Activated CD8-positive, alpha-beta memory T cell treated with anti-CD3 and anti-CD28 coated beads, Interleukin-2, amount 50 U/mL, for 4 hours (primary cell): ENCODE measurements around the gene TBC1D16.
A peak's percentile ranks its signal among the peaks of the same experiment; 100 is the strongest.

ENCODE experiments used
- DNase-seq: peaks from one replicate; pipeline ENCODE4 v3.0.0-alpha.2; 2020

Gene TBC1D16

DNA sequence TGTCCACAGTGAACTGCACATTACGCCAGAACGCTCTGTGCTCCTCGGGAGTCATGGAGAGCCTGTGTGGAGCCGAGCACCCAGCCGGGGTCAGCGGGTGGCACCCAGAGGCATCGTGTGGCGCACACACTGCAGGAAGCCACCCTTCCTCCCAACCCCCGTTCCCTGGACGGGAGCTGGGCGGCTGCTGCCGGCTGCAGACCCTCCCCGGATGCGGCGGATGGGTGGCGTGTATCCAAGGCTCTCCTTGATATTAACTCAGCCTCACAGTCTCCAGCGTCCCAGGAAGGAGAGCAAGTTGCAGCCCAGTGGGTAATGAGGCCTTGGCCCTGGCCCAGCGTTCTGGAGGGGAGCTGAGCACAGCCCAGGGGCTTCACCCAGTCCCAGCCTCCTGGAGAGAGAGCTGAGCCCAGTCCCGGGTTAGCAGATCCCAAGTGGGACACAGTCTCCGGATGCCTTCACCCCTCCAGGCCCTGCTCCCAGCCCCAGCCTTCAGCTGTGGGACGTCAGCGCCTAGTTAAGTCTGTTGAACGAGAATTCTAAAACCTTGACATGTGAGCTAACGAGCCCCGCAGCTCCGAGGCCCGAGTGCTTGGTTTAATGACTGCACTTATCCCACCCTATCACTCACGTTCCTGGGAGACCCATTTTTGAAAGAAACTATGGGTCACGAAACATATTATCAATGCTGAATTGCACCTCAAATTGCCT is 86.6 kb downstream of the TBC1D16 start:
- DNase-seq: no peak

DNA sequence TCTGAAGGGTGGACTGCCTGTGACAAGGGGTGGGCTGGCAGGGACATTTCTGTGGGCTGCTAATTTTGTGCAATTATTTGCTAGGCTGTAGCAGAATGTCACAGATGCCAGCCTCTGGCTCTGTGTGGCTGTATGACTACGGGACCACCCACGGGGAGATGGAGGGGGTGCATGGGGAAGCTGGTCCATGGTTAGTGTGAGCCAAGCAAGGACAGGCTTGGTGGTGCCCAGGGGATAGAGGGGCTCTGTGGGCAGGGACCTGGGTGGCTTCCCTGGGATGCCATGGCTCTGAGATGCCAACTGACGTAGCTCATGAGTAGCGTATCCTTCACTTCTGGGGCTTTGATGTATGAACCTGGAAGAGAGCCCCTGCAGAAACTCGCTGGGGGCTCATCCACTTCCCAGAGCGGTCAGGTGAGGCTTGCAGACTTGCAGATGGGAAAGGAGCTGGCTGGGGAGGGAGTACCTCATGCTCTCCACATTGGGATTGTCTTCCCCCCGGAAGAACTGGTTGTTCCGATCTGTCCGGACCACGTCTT is 87.2 kb downstream of the TBC1D16 start:
- no peak for DNase-seq

DNA sequence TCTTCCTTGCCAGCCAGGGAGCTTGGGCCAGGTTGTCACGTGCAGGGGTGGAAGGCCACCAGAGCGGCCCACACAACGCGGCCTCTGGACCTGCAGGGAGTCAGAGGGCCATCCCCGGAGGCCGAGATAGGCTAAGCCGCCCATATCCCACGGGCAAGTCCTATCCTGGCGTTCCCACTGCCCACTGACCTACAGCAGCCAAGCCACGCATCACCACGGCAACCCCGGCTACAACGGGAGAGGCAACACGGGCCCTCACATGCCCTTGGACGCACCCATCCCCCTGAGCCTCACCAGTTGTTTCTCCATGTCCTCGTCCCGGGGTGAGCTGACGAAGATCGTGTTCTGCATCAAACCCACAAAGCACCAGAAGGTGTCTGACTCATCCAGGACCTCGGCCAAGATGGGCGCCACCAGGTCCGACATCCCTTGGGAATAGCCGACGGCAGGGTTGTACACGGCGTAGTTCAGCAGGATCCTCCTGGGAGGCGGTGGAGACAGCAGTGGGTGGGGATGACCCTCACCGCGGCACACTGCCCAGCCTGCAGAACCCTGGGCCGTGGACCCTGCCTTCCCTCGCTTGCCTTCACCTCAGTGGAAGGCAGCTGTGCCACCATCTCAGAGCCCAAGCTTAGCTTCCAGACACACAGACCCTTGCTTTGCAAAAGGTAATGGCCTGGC is 88.2 kb downstream of the TBC1D16 start:
- no peak for DNase-seq

DNA sequence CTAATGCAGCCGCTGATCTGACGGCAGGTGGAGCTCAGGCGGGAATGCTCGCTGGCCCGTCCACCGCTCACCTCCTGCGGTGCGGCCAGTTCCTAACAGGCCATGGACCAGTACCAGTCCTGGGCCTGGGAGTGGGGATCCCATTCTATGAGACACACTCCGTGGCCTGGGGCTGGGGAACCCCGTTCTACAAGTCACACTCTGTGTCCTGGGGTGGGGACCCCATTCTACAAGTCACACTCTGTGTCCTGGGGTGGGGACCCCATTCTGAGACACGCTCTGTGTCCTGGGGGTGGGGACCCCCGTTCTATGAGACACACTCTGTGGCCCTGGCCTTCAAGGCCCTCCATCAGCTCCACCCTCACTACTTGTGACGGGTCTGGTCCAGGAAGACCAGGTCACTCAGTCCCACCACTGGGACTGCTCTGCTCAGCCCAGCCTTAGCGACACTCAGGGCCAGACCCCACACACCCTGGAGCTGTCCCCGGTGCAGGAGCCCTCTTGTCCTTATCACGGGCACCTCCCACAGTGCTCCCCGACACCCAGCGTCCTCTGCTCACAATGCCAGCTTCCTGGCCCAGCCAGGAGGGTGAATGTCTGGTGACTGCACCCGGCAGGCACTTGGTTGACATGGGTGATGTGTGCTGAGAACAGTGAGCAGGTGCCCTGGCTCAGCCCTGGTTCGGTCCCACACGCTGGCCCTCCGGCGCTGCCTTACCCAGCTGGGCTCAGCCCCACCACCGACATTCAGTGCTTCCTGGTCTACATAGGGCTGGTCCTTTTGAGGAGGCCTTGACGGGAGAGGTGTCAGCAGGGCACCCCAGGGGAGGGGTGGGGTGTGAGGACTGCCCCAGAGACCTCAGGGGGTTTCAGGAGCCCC is 89.1 kb downstream of the TBC1D16 start:
- DNase-seq: peak; percentile 13

DNA sequence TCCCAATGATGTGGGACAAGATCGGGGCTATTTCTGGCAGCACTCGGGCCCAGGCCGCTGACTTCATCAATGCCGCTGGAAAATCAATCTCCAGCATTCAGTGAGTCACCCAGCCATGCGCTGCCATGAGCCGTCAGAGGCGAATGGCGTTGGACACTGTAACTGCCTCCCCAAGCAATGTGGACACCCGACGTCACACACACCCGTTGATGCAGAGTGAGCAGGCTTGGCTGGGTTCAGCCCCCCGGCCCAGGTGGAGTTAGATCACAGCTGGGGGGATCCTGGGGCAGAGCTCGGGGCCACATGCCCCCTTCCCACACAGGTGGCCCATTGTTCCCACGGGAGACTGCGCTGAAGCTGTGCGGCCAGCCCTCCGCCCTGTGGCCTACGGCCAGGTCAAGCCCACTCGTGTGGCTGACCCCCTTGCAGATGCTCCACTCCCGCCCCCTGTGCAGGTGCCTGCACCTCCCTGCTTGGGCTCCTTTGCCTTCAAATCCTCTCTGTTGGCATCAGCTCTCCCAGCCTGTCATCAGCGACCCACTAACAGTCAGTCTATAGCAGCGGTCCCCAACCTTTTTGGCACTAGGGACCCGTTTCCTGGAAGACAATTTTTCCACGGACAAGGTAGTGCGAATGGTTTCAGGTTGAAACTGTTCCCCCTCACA is 89.9 kb downstream of the TBC1D16 start:
- peak; percentile 12 for DNase-seq

DNA sequence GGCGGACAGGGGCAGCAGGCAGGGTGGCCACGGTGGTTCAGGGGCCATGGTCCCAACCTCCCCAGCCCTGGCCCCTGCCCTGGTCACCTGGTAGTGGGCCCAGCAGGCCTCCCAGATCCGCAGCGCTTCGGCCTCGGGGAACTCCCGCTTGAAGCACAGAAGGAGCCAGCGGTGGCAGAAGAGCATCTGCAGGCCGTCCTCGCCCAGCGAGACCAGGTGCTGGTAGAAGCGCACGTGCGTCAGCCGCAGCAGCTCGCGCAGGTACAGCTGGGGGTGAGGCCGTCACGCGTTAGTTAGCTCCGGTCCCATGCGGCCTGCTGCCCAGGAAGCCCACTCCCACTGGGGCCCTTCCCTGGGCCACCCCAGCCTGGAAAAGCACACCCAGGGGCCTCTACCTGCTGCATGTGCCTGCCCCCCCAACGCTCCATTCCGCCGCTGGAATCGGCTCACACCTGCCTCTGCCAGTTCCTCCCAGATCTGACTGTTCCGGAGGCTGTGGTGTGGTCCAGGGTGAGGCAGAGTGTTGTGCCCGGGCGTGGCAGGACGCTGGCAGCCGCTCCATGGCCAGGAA is 90.8 kb downstream of the TBC1D16 start:
- DNase-seq: peak; percentile 12

DNA sequence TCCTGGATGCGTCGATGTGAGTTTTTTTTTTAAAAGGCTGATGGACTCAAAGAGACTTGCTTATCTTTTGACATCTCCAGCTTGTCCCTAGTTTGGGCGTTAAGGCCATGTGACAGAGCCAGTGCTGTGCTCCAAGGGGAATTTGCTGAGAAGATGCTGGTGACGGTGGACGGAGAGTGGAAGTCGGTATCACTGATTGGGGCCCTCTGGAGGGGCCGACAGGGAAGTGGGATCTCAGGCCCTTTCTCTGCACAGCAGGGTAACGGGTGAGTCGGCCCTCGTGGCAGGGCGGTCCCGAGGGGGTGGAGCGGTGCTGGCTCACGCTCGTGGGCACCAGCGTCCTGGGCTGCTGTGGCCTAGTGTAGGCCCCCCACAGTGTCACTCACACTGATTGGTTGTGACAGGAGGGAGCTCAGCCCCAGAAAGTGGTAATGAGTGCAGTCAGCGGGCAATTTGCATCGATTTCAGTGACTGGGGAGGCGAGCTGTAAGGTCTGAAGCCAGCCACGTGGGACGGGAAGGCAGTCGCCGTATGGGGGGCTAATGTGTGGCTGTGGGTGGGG is 91.3 kb downstream of the TBC1D16 start:
- DNase-seq: no peak

DNA sequence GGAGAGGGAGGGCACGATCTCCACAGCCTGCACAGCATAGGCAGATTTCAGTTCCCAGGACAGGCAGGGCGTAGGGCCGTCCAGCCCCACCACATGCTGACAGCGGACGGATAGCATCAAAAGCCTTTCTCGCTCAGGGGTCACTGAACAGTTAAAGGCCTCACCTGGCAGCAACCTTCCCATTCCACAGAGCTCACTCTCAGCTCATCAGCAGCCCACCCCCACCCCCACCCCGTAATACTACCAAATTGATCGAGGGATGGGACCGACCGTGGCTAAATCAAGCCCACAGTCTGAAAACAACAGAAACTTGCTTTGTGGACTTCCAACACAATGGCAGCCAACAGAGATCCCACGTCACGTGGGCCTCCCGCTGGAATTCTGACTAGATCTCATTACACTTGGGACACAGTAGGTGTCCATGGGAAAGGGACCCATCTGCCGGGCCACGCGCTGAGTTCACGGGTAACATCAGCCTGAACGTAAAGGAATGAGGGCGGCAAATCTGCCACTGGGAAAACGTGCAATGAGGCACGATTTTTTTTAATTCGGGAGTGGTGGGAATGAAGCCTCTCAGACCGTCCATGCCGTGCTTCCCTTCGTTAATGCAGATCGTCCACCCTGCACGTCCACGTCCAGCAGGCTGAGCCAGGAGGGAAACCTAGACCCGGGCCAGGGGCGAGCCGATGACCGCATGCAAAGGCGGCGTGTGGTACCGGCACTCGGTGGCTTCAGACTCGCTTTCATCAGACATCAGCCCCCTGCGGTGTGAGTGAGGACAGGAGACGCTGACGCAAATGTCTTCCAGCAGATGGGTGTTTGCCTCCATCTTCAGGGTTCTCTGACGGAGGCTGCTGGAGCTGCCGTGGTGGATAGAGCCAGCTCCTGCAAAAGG is 92.1 kb downstream of the TBC1D16 start:
- peak; percentile 12 for DNase-seq

DNA sequence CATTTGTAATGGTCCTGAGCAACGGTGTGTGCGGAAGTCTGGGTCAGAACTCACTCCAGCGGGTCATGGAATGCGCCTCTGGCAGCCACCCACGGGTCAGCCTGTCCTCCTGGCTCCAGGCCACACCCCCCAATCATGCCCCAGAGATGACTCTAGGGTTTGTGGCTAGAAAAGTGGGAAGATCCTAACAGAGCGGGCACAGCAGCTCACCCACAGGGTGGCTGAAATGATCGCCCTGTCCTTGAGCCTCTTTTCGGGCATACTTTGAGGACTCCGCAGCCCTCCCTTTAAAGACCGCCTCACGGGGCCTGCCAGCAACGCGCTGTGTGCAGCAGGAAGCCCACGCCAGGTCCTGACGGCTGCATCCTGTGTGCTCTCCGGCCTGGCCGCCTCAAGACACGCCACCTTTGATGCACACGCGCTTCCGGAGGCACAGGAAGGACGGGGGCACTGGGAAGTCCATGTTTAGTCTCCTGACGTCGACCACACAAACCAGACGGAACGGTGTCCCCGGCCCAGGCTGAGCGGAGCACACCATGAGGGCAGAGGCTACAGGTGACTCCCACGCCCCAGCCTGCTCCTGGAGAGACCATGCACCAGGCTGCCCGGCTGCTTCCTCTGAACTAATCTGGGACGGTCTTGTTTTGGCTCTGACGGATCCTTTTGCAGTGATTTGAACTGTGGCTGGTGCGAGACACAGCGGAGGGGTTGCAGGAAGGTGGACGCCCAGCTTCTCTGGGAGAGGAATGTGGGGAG is 92.9 kb downstream of the TBC1D16 start:
- DNase-seq: peak; percentile 14

DNA sequence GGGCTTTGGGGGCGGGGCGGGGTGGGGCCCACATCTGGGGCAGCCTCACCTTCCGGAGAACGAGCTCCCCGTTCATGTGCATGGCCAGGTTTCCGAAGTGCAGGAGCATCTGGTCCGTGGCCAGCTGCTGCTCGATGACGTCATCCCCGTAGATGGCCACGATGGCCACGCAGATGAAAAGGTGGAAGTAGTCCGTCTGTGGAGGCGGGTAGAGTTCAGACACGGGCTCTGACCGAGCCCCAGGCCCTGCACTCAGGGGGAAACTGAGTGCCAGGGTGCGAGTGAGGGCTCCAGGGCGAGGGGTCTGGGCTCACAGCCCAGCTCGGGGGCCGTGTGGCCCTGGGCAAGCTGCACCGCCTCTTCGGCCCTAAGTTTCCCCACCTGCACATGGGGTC is 93.7 kb downstream of the TBC1D16 start:
- no peak for DNase-seq

DNA sequence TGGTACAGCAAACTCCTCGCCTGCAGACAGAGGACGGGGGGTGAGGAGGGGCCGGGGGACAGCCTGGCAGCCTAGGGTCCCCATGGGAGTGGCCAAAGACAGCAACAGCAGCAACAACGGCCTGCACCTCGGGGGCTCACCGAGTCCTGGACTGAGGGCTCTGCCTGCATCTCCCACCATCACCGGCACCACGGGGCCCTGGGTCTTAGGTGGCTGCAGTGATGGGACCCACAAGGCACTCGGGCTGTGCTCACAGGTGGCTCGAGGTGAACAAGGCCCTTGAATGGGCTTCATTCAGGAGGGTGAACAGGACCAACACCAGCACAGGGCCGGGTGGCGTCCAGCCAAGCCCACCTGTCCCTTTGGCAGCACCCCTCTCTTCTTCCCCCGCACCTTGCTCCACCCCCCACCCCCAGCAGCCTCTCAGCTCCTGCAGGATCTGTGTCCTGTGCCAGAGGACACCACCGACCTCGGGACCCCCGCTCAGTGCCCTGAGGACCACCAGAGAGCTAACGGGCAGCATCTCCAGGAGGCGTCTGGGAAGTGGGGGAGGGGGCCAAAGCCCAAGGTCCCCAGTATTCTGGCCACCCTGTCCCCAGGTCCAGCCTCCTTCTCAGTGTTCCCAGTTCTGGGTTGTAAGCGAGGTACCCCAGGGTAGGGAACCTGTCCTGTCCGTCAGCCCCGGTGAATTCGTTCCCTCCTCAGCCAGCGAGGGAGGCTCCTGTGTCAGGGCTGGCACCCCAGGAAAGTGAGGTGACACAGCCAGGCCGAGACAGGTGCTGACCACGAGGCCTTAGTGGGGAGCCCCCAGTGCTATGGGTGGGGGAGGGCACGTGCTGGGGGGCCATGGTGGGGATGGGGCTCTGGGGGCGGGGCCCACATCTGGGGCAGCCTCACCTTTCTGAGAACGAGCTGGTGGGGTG is 94.3 kb downstream of the TBC1D16 start:
- DNase-seq: no peak

DNA sequence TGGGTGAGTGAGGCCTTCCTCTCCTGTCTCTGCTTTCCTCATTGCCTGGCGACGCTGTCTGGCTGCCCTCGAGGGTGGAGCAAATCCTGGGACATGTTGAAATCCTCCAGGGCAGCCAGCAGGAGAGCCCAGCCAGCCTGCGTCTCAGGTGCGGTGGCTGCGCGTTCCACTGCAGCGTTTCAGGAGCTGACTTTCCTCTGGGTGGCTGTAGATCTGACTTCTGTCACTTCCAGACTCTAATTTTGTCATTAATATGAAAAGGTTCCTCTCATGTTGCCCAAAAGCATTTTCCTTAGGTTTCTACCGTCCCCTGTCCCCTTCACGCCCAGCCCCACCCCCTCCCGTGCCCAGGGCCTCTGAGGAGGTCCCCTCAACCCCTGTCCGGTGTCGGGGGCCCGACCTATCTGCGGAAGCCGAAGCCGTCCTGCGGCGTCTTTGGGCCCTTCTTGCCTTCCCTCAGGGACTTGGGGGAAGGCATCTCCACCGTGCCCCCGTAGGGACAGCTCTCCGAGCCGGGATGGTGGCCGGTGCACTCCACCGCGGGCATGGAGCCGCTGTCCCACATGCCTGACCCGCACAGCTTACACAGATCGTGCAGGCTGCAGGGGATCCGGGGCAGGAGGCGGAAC is 95.1 kb downstream of the TBC1D16 start:
- DNase-seq: no peak

DNA sequence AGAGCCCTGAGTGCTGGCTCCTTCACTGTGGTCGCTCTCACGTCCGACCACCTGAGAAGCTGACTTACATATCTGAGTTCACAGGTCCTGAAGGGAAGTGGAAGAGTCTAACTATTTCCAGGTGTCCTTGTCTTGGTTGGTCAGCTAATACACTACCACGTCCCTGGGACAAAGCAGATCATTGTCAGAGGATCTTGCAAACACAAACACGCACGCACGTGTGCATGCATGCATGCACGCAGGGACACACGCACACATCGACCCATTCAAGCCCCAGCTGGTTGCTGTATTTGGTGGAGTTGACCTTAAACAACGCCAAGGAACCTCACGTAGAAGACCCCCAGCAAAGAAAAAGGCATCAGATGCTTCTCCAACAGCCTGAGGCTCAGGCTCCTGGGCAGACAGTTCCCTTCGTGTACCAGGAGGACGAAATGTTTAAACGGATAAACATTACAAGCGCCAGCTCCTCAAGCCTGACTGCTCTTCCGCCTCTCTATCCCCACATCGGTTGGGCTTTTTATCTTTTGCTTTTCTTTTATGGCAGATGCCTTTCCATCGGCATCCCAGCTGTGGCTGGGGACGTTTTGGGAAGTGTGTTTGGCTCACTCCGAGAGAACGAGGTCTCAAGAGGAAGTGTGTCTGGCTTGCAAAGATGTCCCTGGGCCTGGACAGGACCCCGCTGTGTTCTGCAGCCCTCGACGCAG is 95.8 kb downstream of the TBC1D16 start:
- no peak for DNase-seq

DNA sequence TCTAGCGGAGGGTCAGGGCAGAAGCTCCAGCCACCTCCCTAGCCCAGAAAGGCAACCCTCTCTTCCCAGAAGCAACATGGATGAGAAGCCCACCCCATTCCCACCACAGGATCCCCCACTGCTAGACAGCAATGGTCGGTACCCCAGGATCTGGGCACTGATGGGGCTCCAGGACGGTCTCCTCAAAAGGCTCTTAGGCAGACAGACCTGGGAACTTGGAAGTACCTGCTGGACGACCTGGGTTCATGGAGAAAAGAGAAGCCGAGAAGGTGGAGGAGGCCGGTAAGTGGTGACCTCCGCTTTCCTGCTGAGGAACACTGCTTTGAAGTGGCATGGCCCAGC is 96.6 kb downstream of the TBC1D16 start:
- DNase-seq: no peak

DNA sequence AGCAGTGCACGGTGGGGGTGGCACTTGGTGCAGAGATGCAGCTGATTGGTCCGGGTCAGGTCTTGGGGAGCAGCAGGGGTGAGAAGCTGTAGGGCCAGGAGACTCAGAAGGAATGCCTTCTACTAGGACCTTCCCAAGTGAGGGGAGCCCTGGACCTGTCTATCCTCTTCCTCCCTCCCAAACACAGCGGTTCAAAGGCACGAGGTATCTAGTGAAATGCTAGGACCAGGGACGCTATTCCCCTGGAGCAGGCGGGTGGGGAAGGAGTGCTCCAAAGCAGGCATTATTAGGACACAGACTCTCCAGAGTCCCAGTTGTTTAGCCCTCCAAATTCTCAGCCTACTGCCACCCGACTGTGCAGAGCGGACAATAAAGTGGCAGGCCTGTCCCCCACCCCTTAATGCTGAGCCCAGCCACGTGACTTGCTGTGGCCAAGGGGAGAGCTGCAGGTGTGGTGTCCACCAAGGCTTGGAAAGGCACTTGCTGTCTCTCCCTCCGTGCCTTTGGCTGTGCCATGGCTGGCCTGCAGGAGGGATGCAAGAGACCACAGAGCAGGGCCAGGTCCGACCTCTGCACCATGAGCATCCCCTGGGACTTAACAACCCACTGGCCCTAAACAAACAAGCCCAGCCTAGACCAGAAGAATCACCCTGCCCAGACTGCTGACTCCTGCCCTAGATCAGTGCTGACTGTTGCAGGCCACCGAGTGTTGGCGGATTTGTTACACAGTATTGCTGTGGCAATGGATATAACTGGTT is 97.2 kb downstream of the TBC1D16 start:
- DNase-seq: no peak

DNA sequence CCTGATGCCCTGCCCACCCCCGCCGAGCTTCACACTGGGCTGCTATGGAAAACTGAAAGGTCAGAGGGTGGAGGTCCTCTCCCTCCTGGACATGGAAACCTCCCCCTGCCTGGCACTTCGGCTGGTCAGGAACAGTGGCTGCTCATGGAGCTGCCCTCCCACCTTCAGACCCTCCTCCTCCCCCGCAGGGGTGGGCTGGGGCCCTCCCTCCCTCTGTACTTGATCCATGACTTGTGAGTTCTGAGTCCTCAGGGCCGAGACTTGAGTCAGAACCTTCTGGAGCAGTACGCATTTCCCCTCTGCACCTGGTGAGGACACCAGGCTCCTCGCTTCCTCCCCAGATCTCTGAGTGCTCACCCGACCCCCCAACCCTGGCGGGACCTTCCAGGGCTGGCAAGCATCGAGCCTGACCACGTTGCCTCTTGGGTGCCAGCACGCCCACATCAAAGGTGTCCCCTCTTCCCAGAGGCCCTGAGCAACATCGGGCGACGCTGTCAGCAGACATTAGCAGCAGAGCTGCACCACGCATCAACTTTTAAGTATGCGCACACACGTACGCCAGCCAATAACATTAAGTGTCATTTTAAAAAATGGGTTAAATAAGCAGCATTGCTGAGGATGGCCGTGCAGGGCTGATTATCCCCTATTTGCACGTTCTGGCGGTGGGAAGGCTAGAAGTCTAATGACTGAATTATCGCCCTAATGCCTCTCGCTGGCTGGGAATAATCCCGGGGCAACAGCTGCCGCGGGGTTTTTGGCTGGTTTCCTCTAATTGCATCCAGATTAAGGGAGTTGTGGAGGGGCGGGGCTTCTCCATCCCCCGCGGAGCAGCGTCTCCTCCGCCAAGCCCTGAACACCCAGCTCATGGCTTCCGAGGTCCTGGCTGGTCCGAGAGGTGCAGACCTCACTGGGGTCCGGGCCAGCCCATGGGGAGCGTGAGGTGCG is 98.0 kb downstream of the TBC1D16 start:
- DNase-seq: no peak
